ENCODE measurements around the gene FAM222A. TPM values are rescaled to one million over a fixed set of nuclear protein-coding genes. Genes with fewer than 3 reads are reported as not detected.
"Not testable (repeated sequence)": the region's sequence is repeated elsewhere in the genome, so short reads cannot be mapped to it uniquely, and the experiment has no call there.

FAM222A gene
- polyA plus RNA-seq, 2 of the 4 experiments (the other 2 are of a cell fraction), result 0.98 to 3.2 TPM

DNA sequence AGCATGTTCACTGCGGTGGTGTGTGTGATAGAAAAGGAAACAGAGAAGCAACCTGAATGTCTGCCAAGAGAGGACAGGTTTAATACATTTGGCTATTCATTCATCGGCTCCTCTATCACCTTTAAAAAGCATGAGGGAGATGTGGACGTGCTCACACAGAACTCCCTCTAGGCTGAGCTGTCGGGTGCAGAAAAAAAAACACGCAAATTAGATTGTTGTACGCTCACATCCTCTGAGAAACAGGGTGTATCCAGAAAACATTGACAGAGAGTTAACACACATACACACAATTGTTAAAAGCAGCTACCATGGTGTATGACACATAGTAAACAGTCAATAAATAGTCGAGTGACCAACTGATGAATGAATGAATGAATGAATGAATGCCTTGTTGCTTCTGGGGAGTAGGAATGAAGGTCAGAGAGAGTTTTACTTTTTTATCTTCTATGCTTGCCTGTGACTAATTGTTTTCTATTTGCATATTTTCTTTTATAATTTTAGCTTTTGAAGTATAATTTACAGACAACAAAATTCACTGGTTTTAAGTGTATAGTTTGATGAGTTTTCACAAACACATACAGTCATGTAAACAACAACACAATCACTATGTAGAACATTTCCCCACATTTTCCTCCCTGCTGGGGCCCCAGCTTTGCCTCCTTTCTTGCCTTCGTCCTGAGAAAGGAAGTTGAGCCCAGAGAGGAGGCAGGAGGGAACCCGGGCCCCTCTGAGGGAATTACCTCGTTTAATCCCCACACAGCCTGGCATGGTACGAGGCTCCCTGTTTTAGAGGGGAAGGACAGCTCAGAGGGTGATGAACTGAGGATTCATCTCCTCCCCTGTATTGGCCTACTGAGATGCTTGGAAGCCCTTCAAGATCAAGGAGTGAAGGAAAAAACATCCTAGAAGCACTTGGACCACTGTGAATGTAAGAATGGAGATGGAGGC, 19.7 kb upstream of the FAM222A start:
- no peak for ATAC-seq

DNA sequence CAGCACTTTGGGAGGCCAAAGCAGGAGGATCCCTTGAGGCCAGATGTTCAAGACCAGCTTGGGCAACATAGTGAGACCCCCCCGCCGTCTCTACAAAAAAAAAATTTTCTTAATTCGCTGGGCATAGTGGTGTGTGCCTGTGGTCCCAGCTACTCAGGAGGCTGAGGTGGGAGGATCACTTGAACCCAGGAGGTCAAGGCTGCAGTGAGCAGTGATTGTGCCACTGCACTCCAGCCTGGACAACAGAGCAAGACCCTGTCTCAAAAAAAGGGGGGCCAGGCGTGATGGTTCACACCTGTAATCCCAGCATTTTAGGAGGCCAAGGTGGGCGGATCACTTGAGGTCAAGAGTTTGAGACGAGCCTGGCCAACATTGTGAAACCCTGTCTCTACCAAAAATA, 19.0 kb upstream of the FAM222A start:
- ChIA-PET POLR2A (interaction anchor here (0.7 kb wide), 1 partner anchor 87 kb away, joined by 3 read pairs; no protein-coding TSS in a partner anchor), CTCF (interaction anchor here (2.7 kb wide), 1 partner anchor 97 kb away, joined by 14 read pairs; no protein-coding TSS in a partner anchor)
- not testable (repeated sequence) for H3K4me2 ChIP-seq; FAIRE-seq; H3K9me3 ChIP-seq; ATAC-seq; DNase-seq (ENCODE audit: low read depth in 1 of 2, low spot score in 1 of 2); H3K27ac ChIP-seq; H3K4me3 ChIP-seq; H3K4me1 ChIP-seq
- 70% methylated on average over 6 of the region's 6 CpGs for WGBS (ENCODE audit: missing lambda C conversion rate)

More for the DNA sequence above, 19.7 kb upstream of the FAM222A start:
- TF ChIP-seq CHD2 (IDR thresholded peaks at IDR 0.05; ENCODE audit: low read length, partially characterized antibody), result no peak
- no peak for TF ChIP-seq ZNF302 (CRISPR knock-in tag; IDR thresholded peaks at IDR 0.05)
- TF ChIP-seq ZSCAN20 (CRISPR knock-in tag; IDR thresholded peaks at IDR 0.05), result no peak
- TF ChIP-seq RCOR1 (IDR thresholded peaks at IDR 0.05; ENCODE audit: low read depth, low read length), result no peak
- TF ChIP-seq EP300 (IDR thresholded peaks at IDR 0.05), result no peak
- TF ChIP-seq EHMT2 (IDR thresholded peaks at IDR 0.05; ENCODE audit: low read depth), result no peak
- no peak for TF ChIP-seq FOXS1 (CRISPR knock-in tag; IDR thresholded peaks at IDR 0.05)
- TF ChIP-seq, protein P1, sequence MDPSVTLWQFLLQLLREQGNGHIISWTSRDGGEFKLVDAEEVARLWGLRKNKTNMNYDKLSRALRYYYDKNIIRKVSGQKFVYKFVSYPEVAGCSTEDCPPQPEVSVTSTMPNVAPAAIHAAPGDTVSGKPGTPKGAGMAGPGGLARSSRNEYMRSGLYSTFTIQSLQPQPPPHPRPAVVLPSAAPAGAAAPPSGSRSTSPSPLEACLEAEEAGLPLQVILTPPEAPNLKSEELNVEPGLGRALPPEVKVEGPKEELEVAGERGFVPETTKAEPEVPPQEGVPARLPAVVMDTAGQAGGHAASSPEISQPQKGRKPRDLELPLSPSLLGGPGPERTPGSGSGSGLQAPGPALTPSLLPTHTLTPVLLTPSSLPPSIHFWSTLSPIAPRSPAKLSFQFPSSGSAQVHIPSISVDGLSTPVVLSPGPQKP (IDR thresholded peaks at IDR 0.05; ENCODE audit: low read depth, low read length), result no peak
- no peak for TF ChIP-seq POLR2AphosphoS2 (conservative IDR thresholded peaks at IDR 0.05; ENCODE audit: low read length)
- TF ChIP-seq, protein P2, sequence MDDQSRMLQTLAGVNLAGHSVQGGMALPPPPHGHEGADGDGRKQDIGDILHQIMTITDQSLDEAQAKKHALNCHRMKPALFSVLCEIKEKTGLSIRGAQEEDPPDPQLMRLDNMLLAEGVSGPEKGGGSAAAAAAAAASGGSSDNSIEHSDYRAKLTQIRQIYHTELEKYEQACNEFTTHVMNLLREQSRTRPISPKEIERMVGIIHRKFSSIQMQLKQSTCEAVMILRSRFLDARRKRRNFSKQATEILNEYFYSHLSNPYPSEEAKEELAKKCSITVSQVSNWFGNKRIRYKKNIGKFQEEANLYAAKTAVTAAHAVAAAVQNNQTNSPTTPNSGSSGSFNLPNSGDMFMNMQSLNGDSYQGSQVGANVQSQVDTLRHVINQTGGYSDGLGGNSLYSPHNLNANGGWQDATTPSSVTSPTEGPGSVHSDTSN (IDR thresholded peaks at IDR 0.05), result no peak
- TF ChIP-seq, protein P3, sequence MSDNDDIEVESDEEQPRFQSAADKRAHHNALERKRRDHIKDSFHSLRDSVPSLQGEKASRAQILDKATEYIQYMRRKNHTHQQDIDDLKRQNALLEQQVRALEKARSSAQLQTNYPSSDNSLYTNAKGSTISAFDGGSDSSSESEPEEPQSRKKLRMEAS (IDR thresholded peaks at IDR 0.05), result no peak
- TF ChIP-seq MAZ (IDR thresholded peaks at IDR 0.05; ENCODE audit: borderline replicate concordance, low read depth, low read length), result no peak
- TF ChIP-seq PHF8 (IDR thresholded peaks at IDR 0.05; ENCODE audit: borderline replicate concordance, low read depth), result no peak
- no peak for TF ChIP-seq SMC3 (IDR thresholded peaks at IDR 0.05)
- no peak for TF ChIP-seq KDM5A (IDR thresholded peaks at IDR 0.05)
- TF ChIP-seq, protein P4, sequence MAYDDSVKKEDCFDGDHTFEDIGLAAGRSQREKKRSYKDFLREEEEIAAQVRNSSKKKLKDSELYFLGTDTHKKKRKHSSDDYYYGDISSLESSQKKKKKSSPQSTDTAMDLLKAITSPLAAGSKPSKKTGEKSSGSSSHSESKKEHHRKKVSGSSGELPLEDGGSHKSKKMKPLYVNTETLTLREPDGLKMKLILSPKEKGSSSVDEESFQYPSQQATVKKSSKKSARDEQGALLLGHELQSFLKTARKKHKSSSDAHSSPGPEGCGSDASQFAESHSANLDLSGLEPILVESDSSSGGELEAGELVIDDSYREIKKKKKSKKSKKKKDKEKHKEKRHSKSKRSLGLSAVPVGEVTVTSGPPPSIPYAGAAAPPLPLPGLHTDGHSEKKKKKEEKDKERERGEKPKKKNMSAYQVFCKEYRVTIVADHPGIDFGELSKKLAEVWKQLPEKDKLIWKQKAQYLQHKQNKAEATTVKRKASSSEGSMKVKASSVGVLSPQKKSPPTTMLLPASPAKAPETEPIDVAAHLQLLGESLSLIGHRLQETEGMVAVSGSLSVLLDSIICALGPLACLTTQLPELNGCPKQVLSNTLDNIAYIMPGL (CRISPR knock-in tag; IDR thresholded peaks at IDR 0.05; ENCODE audit: borderline replicate concordance), result no peak
- TF ChIP-seq TP53 (CRISPR knock-in tag; IDR thresholded peaks at IDR 0.05), result no peak
- TF ChIP-seq, protein P5, sequence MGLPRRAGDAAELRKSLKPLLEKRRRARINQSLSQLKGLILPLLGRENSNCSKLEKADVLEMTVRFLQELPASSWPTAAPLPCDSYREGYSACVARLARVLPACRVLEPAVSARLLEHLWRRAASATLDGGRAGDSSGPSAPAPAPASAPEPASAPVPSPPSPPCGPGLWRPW (IDR thresholded peaks at IDR 0.05), result no peak
- TF ChIP-seq ZC3H11A (IDR thresholded peaks at IDR 0.05), result no peak
- WGBS (ENCODE audit: missing lambda C conversion rate), result 25% methylated on average over 11 of the region's 11 CpGs
- no peaks in the 10 kb centered on the region for H3K9me3 ChIP-seq
- CTCF ChIA-PET, result interaction anchor here (1.1 to 2.7 kb wide), 2 partner anchors 20 to 96 kb away, joined by 3 to 14 read pairs; no protein-coding TSS in a partner anchor
- H3K4me3 ChIP-seq, result no peak overlapping the region
- FAIRE-seq (no peak), DNase-seq (ENCODE audit: low read depth in 1 of 2, low spot score in 1 of 2) (no peak)
- H3K27ac ChIP-seq, result no peak overlapping the region
- peaks cover 5% of the 10 kb centered on the region; the same call in 1 of the 3 replicates for H3K4me1 ChIP-seq
- POLR2A ChIA-PET, result no interaction called here
- no peak overlapping the region for H3K4me2 ChIP-seq

Data from A549 (cell line).